ENCODE results near the gene B3GAT1.
"Not testable (repeated sequence)": the region's sequence is repeated elsewhere in the genome, so short reads cannot be mapped to it uniquely, and the experiment has no call there.

The B3GAT1 gene

DNA sequence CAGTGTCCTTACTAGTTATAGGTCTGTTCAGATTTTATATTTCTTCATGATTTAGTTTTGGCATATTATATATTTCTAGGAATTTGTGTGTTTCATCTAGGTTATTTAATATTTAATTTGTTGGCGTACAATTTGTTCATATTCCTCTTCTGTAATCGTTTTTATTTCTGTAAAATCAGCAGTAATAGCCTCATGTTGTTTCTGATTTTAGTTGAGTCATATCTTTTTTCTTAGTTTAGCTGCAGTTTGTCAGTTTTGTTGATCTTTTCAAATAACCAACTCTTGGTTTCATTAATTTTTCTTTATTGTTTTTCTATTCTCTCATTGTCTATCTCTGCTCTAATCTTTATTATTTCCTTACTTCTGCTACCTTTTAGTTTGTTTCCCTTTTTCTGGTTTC, 59.9 kb downstream of the B3GAT1 start:
- DNase-seq: no peak

DNA sequence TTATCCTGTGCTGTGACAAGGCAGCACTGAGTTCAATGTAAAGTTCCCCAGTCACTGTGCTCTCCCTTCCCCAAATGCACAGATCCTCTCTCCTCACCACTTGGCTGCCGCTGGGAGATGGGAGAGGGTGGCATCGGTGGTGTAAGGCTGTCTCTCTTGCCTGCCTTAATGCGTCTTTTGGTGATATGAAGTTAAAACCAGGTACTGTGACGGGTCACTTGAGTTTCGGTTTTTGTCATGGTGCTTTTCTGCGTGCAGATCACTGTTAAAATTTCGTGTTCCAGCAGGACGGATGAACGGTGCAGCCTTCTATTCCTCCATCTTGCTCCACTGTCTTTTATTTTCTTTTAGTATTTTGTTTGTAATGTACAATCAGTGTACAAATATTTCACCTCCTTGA, 61.7 kb downstream of the B3GAT1 start:
- no peak for DNase-seq

DNA sequence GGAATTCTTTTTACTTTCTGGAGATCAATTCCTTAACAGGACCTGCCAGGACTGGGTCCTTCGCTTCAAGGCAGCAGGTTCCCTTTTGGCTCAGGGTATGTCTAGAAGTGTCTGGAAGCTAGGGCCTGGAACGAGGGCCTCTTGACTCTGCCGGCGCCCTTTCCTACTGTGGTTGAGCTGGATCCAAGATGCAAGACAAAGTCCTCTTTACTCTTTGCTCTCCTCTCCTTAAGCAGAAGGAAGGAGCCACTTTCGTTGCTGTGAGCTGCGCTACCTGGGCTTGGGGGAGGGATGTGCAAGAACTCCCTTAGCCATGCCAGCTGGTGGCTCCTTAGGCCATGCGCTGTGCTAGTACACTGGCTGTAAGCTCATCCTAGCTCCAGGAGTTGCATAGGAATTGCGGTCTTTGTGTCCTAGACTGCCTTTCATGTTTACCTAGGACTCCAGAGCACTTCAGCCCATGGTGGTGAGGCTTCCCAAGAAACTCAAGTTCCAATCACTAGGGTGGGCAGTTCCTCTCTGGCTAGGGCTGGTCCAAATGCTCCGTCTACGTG, 62.2 kb downstream of the B3GAT1 start:
- no peak for DNase-seq

DNA sequence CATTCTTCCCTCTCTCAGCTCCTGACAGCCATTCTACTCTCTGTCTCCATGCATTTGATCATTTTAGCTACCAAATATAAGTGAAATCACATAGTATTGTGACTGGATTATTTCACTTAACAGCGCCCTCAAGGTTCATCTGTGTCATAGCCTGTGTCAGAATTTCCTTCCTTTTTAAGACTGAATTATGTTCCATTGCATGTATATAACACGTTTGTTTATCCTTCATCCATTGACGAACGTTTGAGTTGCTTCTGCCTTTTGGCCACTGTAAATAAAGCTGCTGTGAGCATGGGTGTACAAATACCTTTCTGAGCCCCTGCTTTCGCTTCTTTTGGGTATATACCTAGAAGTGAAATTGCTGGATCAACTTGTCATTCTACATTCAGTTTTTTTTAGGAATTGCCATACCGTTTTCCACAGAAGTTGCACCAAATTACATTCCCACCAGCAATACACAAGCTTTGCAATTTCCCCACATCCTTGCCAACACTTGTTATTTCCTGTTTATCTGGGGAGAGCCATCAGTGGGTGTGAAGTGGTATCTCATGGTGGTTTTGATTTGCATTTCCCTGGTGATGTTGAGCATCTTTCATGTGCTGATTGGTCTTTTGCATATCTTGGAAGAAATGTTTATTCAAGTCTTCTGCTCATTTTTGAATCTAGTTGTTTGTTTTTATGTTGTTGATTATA, 62.8 kb downstream of the B3GAT1 start:
- no peak for DNase-seq

DNA sequence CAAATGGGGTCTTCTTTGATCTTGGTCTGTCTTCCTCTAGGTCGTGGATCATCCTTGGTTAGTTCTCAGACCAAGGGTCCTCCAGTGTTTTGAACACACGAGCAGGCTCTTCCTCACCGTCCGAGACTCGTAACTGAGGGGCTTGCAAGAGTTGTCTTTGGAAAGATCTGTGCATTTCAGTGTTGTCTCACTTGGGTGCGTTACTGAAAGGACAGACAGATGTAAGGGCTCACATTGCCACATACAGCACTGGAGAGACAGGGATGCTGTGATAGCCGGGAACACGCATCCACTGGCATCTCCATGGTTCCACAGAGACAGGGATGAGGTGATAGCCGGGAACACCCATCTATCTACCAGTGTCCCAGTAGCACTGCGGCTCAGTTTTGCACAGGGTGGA, 64.6 kb downstream of the B3GAT1 start:
- no peak for DNase-seq

DNA sequence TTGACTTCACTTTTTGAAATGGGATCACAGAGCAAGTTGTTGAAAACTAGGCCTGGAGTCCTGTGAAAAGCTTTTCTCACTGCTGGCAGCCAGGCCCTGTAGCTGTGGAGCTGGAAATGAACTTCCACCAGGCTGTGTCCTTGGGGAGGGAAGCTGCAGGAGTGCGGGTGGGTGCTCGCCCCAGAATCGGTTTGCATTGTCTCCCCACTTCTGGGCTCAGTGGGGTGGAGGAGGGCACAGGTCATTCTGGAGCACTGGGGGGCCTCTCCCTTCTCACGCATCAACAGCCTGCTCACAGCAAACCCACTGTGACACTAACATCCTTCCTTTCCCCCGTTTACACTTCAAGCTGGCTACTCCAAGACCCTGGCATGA, 65.1 kb downstream of the B3GAT1 start:
- DNase-seq: no peak

DNA sequence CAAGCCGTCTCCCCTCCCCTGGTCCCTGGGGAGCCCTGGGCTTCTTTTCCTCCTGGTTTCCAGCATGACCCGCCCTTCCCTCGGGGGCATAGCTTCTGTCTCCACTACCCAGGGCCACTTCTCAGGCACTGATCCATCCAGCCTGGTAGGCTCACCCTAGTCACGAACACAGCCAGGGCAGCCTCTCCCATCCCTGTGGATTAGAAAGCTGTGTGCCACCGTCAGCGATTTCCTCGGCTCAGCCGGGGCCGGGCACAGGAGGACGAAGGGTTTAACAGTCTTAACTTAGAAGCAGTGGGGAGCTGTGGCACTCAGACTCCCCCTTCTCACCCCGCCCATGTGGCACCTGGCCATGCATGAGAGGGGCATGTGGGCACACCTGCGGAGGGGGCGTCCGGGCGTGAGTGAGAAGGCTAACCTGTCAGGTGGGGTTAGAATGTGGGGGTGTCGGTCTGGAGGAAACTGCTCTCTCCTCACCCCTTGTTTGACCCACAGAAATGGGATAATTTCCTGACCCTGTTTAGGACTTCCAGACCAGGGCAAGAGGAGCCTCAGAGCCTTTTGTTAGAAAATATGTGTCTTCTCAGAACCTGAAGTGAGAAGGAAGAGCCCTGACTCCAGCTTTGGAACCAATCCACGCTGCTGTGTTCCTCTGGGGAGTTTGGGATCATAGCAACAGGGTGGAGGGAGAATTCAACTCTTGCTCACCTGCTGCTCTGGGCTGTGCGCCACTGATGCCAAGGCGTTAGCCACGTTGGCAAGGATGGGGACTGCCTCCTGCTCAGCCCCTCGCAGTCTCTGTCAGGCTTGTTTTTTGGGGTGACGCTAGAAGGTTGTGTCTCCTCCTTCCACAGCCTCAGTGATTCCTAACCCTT, 65.7 kb downstream of the B3GAT1 start:
- DNase-seq: no peak

DNA sequence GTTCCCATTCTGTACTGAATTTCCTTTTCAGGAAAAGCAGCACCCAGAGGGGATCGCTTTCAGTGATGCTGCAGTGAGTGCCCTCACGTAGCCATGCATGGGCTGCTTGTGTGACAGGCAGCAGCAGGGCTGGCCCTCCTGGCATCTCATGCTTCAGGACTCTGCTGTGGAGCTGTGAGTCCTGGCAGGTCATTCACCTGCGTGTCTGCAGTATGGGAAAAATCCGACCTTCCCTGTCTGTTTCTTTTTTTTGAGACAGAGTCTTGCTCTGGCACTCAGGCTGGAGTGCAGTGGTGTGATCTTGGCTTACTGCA, 66.8 kb downstream of the B3GAT1 start:
- DNase-seq: no peak

DNA sequence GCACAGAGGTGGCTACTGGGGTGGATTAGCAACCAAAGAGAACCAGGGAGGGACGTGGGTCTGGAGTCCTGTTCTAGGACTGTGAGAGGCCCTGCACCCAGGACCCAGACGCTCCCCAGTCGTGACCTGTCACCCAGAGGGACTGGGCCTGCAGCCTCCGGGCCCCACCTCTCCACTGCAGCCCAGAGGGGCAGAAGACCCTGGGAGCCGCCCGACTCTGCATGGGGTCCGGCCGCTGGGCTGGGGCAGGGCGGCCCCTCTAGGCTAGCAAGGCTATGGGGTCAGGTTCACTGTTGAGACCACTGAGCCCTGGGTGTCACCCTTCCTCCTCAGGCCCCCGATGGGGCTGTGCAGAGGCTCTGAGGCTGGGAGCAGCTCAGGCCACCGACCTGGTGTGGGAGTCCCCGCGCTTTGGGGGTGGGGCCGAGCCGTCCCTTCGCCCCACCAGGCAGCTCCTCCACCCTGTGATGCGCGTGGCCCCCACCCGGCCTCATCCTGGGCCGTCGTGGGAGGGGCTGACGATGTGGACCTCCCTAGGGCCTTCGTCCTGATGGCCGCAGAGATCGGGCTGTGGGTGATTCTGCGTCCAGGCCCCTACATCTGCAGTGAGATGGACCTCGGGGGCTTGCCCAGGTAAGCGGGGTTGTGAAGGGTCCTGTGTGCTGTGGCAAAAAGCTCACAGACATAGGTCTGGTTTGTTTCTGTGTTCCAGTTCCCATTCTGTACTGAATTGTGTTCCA, 67.4 kb downstream of the B3GAT1 start:
- DNase-seq: not testable (repeated sequence)

DNA sequence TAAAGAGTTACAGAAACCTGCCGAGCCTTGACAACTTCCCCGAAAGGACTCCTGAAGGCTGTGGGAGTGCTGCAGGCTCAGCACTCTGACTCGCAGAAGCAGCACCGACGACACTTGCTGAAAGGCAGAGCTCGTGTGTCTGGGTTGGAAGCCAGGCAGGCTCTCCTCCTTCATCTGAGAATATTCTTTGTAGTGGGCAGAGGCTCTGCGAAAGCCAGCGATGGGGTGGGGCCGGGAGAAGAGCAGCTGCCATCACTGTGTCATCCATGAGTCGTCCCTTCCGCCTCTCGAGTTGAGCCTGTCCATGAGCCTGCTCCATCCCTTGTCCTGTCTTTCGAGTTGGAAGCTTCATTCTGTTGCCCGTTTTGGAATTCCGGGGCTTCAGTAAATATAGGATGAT, 68.4 kb downstream of the B3GAT1 start:
- DNase-seq: no peak

DNA sequence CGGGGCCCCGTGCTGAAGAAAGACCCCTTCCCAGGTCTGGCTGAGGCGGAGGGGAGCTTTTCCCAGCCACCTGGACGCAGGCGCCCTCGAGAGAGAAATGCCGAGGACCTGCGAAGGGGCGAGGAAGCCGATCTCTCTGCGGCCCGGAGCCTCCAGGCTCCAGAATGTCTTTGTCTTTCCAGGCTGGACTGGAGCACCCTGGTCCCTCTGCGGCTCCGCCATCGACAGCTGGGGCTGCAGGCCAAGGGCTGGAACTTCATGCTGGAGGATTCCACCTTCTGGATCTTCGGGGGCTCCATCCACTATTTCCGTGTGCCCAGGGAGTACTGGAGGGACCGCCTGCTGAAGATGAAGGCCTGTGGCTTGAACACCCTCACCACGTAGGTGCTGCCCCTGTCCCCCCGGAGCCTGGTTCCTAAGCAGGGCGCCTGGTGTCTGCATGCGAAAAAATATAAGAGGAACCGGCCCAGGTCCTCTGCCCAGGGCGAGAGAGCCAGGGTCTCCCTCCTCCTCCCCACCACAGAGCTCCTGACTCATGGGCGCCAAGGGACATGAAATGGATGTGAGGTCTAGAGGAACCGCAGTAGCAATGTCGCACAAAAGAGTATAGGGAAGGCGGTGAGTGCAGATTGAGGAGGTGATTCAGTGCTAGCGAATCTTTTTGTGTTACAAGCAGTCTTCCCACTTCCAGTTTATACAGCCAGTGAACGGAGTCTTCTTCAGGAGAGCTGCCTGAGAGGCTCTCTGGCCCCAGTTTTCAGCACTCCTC, 69.3 kb downstream of the B3GAT1 start:
- DNase-seq: no peak

DNA sequence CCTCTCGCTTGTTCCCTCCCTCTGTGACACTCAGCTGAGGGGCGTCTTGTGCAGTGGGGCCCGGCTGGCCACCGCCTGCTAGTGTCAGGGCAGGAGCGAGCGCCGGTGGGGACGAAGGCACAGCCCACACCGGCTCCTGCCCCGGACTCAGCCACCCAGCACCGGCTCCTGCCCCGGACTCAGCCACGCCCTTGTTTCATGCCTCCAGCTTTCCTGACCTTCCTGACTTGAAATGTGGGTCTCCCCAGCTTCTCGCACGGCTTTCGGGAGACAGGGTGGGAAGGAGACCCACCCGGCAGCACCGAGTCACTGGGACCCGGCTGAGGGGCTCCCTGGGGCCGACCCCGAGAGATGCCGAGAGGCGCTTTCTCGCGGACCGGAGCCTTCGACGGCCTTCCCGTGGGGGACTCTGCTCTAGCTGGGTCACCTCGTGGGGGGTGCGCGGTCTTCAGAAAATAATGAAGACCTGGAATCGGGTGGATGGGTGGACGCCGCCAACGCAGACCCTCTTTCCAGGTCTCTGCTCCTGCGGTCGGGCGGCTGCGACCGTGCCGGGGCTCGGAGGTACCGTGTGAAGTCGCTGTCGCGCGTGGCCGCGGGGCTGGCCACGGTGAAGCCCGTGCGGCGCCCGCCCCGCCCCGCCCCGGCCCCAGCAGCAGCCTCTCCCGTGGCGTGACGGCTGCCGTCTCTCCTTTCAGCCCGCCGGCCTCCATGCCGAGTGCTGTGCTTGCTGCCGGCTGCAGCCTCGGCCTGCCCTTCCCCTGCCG, 70.1 kb downstream of the B3GAT1 start:
- DNase-seq: no peak

DNA sequence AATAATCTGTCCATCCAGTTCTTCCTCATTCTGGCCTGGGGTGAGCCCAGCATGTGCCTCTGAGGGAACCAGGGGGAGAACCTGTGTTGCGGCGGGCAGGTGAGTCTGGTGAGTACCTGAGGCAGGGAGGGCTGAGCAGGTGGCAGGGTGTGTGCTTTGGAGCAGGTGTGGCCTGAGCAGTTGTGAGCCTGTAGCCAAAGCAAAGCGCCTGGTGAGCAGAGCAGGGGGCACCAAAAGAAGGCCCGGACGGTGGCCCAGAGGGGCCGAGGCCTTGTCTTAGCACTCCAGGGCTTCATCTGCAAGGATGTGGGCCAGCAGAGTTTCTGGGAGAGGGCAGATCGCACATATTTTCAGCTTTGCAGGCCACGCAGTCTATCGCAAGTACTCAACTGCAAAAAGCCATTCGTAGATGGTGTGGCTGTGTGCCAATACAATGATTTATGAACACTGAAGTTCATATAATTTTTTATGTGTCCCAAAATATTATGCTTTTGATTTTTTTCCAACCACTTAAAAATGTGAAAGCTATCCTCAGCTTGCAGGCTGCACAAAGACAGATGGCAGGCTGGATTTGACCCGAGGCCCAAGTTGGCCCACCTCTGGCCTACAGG, 71.6 kb downstream of the B3GAT1 start:
- no peak for DNase-seq

DNA sequence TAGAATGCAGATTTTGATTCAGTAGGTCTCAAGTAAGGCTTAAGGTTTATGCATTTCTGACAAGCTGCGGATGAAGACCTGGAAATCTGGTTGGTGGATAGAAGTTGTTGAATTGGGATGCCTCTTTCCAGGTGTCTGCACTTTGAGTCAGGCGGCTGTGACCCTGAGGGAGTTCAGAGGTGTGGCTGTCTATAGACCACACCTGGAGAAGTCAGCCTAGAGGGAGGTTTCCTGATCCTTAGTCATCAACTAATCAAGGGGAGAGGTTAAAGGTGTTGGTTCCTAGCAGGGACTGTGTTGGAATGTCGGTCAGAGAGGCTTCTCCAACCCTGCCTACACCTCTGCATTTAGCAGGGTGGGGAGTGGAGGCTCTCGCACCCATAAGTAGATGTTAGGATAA, 72.3 kb downstream of the B3GAT1 start:
- DNase-seq: no peak

DNA sequence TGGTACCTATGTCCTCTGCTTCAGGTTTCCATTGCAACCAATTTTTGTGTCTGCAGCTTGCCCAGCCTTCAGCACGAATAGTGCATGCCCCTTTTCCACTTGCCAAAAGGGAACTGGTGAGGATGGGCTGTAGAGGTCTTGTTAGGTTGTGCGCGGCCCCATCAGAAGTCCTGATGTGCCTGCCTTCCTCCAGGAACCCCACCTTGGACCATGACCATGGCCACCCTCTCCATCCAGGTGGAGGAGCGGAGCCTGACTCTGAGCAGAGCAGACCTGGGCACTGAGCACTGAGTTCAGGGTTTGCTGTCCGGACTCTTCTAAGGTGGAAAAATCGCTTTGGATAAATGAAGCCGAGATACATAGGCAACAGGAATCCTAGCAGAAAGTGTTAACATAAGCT, 73.4 kb downstream of the B3GAT1 start:
- no peak for DNase-seq

DNA sequence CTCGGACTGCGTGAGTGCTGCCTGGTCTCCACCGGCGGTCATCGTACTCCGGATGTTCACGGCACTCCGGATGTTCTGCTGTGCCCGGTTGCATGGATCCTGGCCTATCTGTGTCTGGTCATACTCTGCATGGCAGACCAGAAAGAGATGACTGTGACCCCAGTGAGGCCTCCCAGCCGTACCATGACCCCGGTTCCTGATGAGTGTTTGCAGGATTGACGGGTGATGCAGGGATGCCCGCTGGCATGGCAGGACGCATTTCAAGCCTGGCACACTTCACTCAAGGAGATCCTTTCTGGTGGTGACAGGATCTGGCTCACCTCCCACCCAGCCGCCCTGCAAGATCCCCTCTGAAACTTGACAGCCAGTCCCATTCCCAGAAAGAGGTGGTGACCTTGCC, 74.0 kb downstream of the B3GAT1 start:
- no peak for DNase-seq

DNA sequence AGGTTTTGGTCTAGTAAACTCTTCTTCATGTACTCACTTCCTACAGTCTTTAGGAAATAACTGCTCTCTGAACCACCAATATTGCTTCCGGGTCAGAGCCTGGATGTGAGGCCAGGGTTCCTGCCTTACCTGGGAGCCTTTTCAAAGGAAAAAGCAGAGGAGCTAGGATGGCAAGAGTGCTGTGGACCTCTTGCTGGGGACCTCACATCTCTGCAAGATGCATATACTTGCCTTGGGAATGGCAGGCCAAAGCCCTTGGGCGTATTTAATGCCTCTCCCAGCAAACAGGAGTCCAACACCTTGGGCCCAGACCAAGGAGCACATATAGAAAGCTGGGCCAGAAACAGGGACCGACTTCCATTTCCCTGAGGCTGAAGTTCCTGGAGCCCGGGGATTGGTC, 75.0 kb downstream of the B3GAT1 start:
- no peak for DNase-seq

DNA sequence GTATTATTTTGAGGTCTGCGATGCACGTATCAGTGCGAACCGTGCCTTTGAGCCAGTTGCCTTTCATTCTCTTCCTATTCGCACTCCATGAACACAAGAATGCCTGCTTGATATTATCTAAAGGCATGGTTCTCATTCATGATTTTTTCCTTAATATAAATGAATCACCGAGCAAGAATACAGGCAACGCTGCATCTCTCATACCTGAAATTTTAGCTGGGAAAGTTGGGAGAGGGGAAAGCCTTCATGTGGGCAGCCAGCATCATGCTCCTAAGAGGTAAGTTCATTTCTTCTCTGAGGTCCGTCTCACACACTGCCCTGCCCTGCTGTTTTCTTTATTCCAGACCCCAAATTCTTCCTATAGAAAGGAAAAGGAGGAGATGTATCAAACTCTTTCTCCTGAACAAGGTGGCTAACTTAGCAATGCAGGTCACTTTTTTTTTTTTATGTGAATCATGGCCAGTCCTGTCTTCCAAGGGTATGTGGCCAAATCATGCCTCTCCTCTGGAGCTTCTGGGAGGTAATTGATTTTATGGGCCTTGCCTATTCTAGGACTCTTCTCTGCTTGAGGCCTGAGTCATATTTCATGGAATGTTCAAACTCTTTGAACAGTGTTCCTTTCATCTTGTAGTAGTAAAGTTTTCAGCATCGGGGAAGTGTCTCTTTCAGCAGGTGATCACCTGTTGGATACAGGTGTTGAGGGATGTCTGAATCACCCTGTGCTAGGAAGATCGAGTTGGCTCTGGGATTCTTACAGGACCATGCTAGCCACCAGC, 77.1 kb downstream of the B3GAT1 start:
- no peak for DNase-seq

DNA sequence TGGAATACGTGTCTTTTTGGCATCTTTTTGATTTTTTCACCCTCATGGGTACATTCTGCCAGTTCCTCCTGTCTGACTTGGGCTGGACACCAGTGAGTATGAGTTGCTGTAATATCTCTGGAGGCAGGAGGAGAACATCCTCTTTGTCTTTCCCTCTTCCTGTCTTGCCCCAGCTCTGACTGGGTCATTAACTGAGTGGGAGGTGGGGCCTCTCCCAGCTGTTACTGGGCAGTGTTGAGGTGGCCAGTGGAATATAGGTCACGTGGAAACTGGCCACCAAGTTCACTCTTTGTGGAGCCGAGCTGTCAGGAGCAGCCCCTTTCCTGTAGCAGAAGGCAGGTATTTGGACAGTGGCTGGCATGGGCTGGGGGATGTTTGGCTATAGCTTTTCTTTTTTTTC, 78.1 kb downstream of the B3GAT1 start:
- DNase-seq: no peak

DNA sequence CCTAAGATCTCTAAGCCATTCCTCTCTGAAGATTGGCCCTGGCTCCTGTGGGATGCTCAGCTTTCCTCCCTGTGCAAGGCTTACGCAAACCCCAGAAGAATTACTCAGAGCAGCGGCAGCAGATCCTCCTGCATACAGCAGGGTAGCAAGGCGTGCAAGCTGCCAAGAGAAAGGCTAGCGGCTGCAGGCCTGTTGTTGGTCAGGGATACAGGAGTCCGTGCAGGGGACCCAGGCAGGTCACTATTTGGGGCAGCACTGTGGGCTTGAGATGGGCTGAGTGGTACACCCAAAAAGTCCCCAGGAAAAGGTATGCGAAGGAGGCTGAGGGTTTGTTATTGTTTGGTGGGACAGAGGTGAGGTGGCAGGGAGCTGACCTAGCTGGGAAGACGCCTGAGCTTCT, 78.7 kb downstream of the B3GAT1 start:
- DNase-seq: no peak

DNA sequence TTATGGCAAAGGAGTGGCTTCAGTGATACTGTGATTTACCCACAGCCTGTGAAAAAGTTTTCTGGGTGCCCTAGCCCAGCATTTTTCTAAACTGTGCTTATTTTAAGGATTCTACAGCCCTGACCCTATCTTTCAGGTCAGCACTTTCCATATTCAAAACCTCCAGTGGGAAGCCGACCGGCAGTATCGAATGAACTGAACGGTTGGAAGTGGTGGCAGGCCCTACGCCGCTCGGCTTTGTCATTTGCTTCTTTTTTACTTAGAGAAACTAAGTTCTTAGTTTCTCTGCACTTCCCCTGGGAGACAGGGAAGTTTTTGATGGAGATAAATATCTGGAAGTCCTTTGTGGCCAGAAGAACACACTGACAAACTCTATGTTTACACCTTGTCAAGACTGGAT, 79.3 kb downstream of the B3GAT1 start:
- DNase-seq: no peak
